Panc1 (cell line): ENCODE results near the gene WFS1.

Experiments used
- POLR2AphosphoS5 ChIP-seq: IDR thresholded peaks from 2 replicates; pipeline ENCODE4 v1.6.1; 2012; ENCODE audit warnings: mild to moderate bottlenecking, low read depth, low read length, moderate library complexity
- TF ChIP-seq, protein P1 (sequence below): fragments of 450-650 bp; IDR thresholded peaks from 2 replicates; pipeline ENCODE4 v1.5.1; 2017; ENCODE audit warnings: mild to moderate bottlenecking
- TF ChIP-seq, protein P2 (sequence below), 2 experiments: IDR thresholded peaks; 2 replicates each; pipeline ENCODE4 v1.6.1; 2011 to 2012; ENCODE audit warnings: low read depth in 2 of 2, control low read depth in 1 of 2, low read length in 1 of 2, mild to moderate bottlenecking in 1 of 2, moderate library complexity in 1 of 2; ENCODE audit not compliant: insufficient read depth in 1 of 2

DNA sequence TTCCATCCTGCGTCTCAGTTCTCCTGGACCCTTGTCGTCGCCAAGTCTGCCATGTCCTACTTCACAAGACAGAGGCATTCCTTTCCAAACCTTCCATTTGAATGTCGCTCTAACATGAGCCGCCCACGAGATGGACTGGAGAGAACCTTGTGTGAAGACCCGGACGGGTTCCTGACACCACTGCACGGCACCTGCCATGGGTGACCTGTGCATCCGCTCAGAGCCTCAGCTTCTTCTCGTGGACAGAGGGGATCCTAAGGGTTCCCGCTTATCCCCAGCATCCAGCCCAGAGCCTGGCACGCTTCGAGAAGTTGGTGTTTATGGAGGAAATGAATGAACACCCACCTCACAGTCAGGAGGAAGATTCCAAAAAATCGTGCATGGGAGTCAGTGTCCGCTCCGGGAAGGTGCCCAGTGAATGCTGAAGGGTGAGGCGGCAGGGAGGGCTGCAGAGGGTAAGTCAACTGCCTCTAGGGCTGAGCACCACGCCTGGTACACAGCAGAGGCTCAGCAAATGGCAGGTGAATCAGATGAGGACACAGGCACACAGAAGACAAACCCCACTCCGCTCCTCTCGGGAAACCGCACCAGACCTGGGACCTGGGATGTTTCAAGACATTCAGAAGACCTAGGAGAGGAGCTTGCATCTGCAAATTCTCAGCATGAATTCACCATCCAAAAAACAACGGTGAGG is 52.6 kb downstream of the WFS1 start:
- TF ChIP-seq, protein P1, sequence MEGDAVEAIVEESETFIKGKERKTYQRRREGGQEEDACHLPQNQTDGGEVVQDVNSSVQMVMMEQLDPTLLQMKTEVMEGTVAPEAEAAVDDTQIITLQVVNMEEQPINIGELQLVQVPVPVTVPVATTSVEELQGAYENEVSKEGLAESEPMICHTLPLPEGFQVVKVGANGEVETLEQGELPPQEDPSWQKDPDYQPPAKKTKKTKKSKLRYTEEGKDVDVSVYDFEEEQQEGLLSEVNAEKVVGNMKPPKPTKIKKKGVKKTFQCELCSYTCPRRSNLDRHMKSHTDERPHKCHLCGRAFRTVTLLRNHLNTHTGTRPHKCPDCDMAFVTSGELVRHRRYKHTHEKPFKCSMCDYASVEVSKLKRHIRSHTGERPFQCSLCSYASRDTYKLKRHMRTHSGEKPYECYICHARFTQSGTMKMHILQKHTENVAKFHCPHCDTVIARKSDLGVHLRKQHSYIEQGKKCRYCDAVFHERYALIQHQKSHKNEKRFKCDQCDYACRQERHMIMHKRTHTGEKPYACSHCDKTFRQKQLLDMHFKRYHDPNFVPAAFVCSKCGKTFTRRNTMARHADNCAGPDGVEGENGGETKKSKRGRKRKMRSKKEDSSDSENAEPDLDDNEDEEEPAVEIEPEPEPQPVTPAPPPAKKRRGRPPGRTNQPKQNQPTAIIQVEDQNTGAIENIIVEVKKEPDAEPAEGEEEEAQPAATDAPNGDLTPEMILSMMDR, result no peak
- TF ChIP-seq, protein P2, sequence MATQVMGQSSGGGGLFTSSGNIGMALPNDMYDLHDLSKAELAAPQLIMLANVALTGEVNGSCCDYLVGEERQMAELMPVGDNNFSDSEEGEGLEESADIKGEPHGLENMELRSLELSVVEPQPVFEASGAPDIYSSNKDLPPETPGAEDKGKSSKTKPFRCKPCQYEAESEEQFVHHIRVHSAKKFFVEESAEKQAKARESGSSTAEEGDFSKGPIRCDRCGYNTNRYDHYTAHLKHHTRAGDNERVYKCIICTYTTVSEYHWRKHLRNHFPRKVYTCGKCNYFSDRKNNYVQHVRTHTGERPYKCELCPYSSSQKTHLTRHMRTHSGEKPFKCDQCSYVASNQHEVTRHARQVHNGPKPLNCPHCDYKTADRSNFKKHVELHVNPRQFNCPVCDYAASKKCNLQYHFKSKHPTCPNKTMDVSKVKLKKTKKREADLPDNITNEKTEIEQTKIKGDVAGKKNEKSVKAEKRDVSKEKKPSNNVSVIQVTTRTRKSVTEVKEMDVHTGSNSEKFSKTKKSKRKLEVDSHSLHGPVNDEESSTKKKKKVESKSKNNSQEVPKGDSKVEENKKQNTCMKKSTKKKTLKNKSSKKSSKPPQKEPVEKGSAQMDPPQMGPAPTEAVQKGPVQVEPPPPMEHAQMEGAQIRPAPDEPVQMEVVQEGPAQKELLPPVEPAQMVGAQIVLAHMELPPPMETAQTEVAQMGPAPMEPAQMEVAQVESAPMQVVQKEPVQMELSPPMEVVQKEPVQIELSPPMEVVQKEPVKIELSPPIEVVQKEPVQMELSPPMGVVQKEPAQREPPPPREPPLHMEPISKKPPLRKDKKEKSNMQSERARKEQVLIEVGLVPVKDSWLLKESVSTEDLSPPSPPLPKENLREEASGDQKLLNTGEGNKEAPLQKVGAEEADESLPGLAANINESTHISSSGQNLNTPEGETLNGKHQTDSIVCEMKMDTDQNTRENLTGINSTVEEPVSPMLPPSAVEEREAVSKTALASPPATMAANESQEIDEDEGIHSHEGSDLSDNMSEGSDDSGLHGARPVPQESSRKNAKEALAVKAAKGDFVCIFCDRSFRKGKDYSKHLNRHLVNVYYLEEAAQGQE (IDR thresholded peaks at IDR 0.05; ENCODE audit: insufficient read depth in 1 of 2, low read depth in 2 of 2, low read length in 1 of 2), result no peak
- TF ChIP-seq POLR2AphosphoS5, result no peak
